WERI-Rb-1 (cell line): ENCODE measurements around the gene ITCH.
"Not testable (repeated sequence)": the region's sequence is repeated elsewhere in the genome, so short reads cannot be mapped to it uniquely, and the experiment has no call there.

ENCODE experiments used
- DNase-seq: peaks from one replicate; pipeline ENCODE4 v3.0.0-alpha.2; 2020
- H3K27ac ChIP-seq: fragments of 250-450 bp; sonication (Bioruptor Pico); 2 replicates; pipeline ENCODE4 v1.5.1; 2020; ENCODE audit warnings: mild to moderate bottlenecking, moderate library complexity
- H3K27me3 ChIP-seq: fragments of 250-450 bp; sonication (Bioruptor Pico); 2 replicates; pipeline ENCODE4 v1.5.1; 2021; ENCODE audit warnings: mild to moderate bottlenecking, low read depth, moderate library complexity; ENCODE audit not compliant: insufficient read depth, severe bottlenecking
- H3K36me3 ChIP-seq: fragments of 250-450 bp; sonication (Bioruptor Pico); 2 replicates; pipeline ENCODE4 v1.5.1; 2020; ENCODE audit warnings: mild to moderate bottlenecking, moderate library complexity
- H3K4me3 ChIP-seq: 2 replicates; pipeline ENCODE4 v1.5.1; 2011; ENCODE audit warnings: low read depth, mild to moderate bottlenecking, control low read depth, low read length
- H3K9me3 ChIP-seq: fragments of 250-450 bp; sonication (Bioruptor Pico); 2 replicates; pipeline ENCODE4 v1.5.1; 2021; ENCODE audit warnings: mild to moderate bottlenecking, moderate library complexity; ENCODE audit not compliant: severe bottlenecking
- CTCF ChIP-seq: IDR thresholded peaks from 2 replicates; pipeline ENCODE4 v1.5.1; 2011; ENCODE audit warnings: low read depth, mild to moderate bottlenecking, control low read depth, inconsistent platforms, low read length

Gene ITCH

GRCh38 chr20:34332262-34332920, 30.7 kb upstream of the ITCH start:
- H3K27ac ChIP-seq: no peak overlapping the region
- no peaks in the 10 kb centered on the region for H3K27me3 ChIP-seq
- TF ChIP-seq CTCF: no peak
- H3K4me3 ChIP-seq: no peak overlapping the region
- no peaks in the 10 kb centered on the region for H3K36me3 ChIP-seq
- DNase-seq: no peak
- H3K9me3 ChIP-seq: no peaks in the 10 kb centered on the region

GRCh38 chr20:34333786-34334185, 29.3 kb upstream of the ITCH start:
- no peak for DNase-seq
- no peaks in the 10 kb centered on the region for H3K36me3 ChIP-seq
- H3K27me3 ChIP-seq: no peaks in the 10 kb centered on the region
- TF ChIP-seq CTCF: no peak
- no peak overlapping the region for H3K4me3 ChIP-seq
- no peak overlapping the region for H3K27ac ChIP-seq
- no peaks in the 10 kb centered on the region for H3K9me3 ChIP-seq

GRCh38 chr20:34334654-34335407, 28.2 kb upstream of the ITCH start:
- no peak overlapping the region for H3K4me3 ChIP-seq
- H3K36me3 ChIP-seq: no peaks in the 10 kb centered on the region
- H3K27ac ChIP-seq: no peak overlapping the region
- DNase-seq: no peak
- H3K9me3 ChIP-seq: no peaks in the 10 kb centered on the region
- TF ChIP-seq CTCF: no peak
- H3K27me3 ChIP-seq: no peaks in the 10 kb centered on the region

DNA sequence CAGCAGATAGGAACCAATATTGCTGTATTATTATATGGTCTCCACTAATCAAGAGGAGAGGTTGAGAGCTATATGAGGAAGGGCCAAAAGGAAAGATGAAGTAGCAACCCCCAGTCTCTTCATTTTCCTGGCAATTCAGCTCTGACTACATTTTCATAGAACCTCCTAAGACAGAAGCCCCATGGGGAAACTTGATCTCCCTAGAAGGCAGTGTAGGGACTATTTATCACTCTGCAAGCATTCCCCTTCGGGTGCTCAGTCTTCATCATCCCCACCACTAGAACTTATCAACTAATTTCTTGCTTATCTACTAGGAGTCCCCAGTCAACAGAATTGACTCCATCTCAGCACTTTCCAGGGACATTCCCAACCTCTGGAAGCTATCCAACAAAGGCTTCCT, 25.5 kb upstream of the ITCH start:
- no peaks in the 10 kb centered on the region for H3K9me3 ChIP-seq
- H3K36me3 ChIP-seq: no peaks in the 10 kb centered on the region
- no peaks in the 10 kb centered on the region for H3K27me3 ChIP-seq
- no peak for TF ChIP-seq CTCF
- DNase-seq: no peak
- no peak overlapping the region for H3K27ac ChIP-seq
- no peak overlapping the region for H3K4me3 ChIP-seq

DNA sequence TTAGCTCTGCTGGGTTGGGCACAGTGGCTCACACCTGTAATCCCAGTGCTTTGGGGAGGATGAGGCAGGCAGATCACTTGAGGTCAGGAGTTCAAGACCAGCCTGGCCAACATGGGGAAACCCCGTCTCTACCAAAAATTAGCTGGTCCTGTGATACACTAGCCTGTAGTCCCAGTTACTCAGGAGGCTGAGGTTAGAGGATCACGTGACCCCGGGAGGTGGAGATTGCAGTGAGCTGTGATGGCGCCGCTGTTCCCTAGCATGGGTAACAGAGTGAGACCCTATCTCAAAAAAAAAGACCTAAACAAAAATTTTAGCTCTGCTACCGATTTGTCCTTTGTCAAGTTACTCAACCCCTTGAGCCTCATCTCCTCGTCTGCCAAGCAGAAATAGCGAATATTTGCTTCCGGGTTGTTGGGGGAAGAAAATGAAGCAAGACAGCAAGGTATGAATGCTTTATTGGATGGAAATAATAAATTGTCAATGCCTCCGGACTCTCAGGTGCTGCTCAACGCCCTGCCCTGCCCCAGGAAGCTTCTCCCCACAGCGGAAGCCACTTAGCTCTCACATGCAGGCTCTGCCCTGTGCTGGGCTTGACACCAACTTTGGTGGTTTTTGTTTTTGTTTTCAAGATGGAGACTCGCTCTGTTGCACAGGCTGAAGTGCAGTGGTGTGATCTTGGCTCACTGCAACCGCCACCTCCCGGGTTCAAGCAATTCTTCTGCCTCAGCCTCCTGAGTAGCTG, 24.9 kb upstream of the ITCH start:
- no peaks in the 10 kb centered on the region for H3K36me3 ChIP-seq
- no peak for DNase-seq
- no peaks in the 10 kb centered on the region for H3K9me3 ChIP-seq
- no peaks in the 10 kb centered on the region for H3K27me3 ChIP-seq
- H3K27ac ChIP-seq: no peak overlapping the region
- no peak overlapping the region for H3K4me3 ChIP-seq
- no peak for TF ChIP-seq CTCF

DNA sequence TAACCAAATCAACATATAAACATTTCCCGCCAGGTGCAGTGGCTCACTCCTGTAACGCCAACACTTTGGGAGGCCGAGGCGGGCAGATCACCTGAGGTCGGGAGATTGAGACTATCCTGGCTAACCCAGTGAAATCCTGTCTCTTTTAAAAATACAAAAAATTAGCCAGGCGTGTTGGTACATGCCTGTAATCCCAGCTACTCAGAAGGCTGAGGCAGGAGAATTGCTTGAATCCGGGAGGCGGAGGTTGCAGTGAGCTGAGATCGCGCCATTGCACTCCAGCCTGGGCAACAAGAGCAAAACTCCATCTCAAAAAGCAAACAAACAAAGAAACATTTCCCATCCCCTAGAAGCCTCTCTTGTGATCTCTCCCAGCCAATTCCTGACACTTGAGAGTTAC, 22.3 kb upstream of the ITCH start:
- H3K4me3 ChIP-seq, H3K9me3 ChIP-seq, H3K27me3 ChIP-seq, H3K36me3 ChIP-seq: not testable (repeated sequence)
- peak overlapping the region; percentile 39; the same call in 1 of the 2 replicates for H3K27ac ChIP-seq
- DNase-seq: peak; percentile 28

- not testable (repeated sequence) for DNase-seq, H3K36me3 ChIP-seq, H3K27me3 ChIP-seq, H3K4me3 ChIP-seq, H3K9me3 ChIP-seq
- peak overlapping the region; percentile 39; the same call in 1 of the 2 replicates for H3K27ac ChIP-seq
Observed at GRCh38 chr20:34341199-34341598, 21.9 kb upstream of the ITCH start.
